Measurements from ENCODE around the gene TOR4A.
"Not testable (repeated sequence)": the region's sequence is repeated elsewhere in the genome, so short reads cannot be mapped to it uniquely, and the experiment has no call there.

TOR4A gene

GRCh38 chr9:137239541-137240200, 37.9 kb upstream of the TOR4A start:
- DNase-seq = not testable (repeated sequence)

- peak; percentile 81 for DNase-seq
Measured at GRCh38 chr9:137240318-137240840, 37.1 kb upstream of the TOR4A start.

GRCh38 chr9:137240841-137241489, 36.6 kb upstream of the TOR4A start, which contains the start of gene TUBB4B:
Gene TUBB4B, plus strand, starts transcription at chr9:137241287. Its CDS starts 74 bp downstream, at chr9:137241361.
- DNase-seq = peak; percentile 96

GRCh38 chr9:137241490-137242268, 35.8 kb upstream of the TOR4A start:
- DNase-seq = no peak

GRCh38 chr9:137242269-137243203, 35.0 kb upstream of the TOR4A start:
- DNase-seq = no peak

GRCh38 chr9:137243266-137243625, 34.3 kb upstream of the TOR4A start:
- DNase-seq = not testable (repeated sequence)

- DNase-seq = no peak
Measured at GRCh38 chr9:137243626-137244485, 33.7 kb upstream of the TOR4A start.

- DNase-seq = no peak
Measured at GRCh38 chr9:137244486-137245449, 32.8 kb upstream of the TOR4A start.

- DNase-seq = no peak
Measured at GRCh38 chr9:137245450-137246421, 31.8 kb upstream of the TOR4A start.

GRCh38 chr9:137247135-137247915, 30.2 kb upstream of the TOR4A start:
- DNase-seq = no peak

GRCh38 chr9:137247916-137248175, 29.7 kb upstream of the TOR4A start:
- DNase-seq = no peak

GRCh38 chr9:137250329-137251193, 27.0 kb upstream of the TOR4A start:
- DNase-seq = no peak

- DNase-seq = no peak
Measured at GRCh38 chr9:137251194-137251461, 26.4 kb upstream of the TOR4A start, which contains the start of gene STPG3. Gene STPG3, plus strand, starts transcription at chr9:137251286. Its CDS starts 1 bp downstream, at chr9:137251287.

GRCh38 chr9:137251490-137252268, 25.8 kb upstream of the TOR4A start:
- no peak for DNase-seq

- DNase-seq = no peak
Measured at GRCh38 chr9:137252555-137253506, 24.7 kb upstream of the TOR4A start.

All from KG1 (cell line).